Mesothelial cell of epicardium (in vitro differentiated cells): Measurements from ENCODE around the gene PCSK6. TPM values are rescaled to one million over a fixed set of nuclear protein-coding genes. Genes with fewer than 3 reads are reported as not detected.

Source experiments
- DNase-seq, 2 experiments: peaks; one replicate each; pipeline ENCODE4 v3.0.0; 2021; ENCODE audit warnings: low spot score in 2 of 2; ENCODE audit not compliant: unreplicated experiment in 2 of 2
- H3K27ac Mint-ChIP-seq: 2 replicates; pipeline ENCODE4 v1.8.0; 2021; ENCODE audit warnings: mixed read lengths
- H3K27me3 Mint-ChIP-seq: 2 replicates; pipeline ENCODE4 v1.8.0; 2021; ENCODE audit warnings: low read depth, mixed read lengths
- H3K36me3 Mint-ChIP-seq: 2 replicates; pipeline ENCODE4 v1.8.0; 2021; ENCODE audit warnings: mixed read lengths
- H3K4me1 Mint-ChIP-seq: 2 replicates; pipeline ENCODE4 v1.8.0; 2021; ENCODE audit warnings: mixed read lengths
- H3K4me3 Mint-ChIP-seq: 2 replicates; pipeline ENCODE4 v1.8.0; 2021; ENCODE audit warnings: mild to moderate bottlenecking, moderate library complexity, mixed read lengths
- H3K9me3 Mint-ChIP-seq: 2 replicates; pipeline ENCODE4 v1.8.0; 2021; ENCODE audit warnings: mixed read lengths
- CTCF ChIP-seq: fragments of 200-600 bp; sonication (generic); IDR thresholded peaks from one replicate; pipeline ENCODE4 v1.5.0; 2021; ENCODE audit warnings: antibody characterized with exemption; ENCODE audit not compliant: unreplicated experiment
- total RNA-seq: library from RNA; stranded (reverse); gene quantifications from 3 replicates; pipeline ENCODE4 v1.2.1, GENCODE V29; 2021

Gene PCSK6
- total RNA-seq, 1 donor from 2014 or later: 4.5 TPM

DNA sequence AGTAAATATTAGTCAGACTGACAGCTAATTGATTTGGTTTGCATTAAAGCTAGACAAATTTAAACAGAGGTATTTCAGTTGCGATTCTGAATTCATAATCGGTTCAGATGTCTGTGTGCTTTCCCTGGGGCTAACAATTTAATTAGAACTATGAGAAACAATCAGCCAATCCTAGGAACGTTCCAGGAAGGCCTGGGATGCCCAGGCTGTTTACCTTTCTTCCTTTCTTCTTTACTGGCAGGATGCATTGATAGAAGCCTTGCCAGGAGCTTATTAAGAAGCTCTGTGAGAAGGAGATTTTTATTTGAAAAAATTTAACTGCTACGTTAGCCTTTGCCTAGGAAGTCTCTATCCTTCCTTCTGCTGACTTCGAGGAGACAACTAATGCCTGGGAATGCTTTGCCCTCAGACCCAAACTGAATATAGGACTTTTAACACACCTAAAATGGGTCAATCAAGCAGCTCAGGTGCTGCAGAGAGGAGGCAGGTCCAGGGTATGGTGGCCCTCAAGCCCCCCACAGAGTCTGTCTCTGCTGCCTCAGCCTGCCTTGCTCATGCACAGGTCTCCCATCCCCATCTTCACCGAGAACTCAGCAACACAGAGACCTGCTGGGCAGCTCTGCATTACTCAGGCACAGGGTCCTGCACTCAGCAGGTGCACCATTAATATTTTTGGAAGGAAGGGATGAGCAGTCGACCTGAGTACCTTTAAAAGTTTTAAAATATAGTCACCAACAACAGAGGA is 48.5 kb downstream of the PCSK6 start:
- Mint-ChIP-seq H3K27ac (no peak overlapping the region), H3K27me3 (peaks cover 16% of the 10 kb centered on the region), H3K9me3 (no peaks in the 10 kb centered on the region), H3K4me3 (no peak overlapping the region), H3K4me1 (peaks cover 18% of the 10 kb centered on the region), H3K36me3 (no peaks in the 10 kb centered on the region)
- DNase-seq: peak in 1 of 2 experiments; percentile 3
- no peak for TF ChIP-seq CTCF

GRCh38 chr15:101439920-101440319 is 49.6 kb downstream of the PCSK6 start:
- TF ChIP-seq CTCF: no peak
- peak in 1 of 2 experiments; percentile 17 for DNase-seq
- Mint-ChIP-seq H3K27me3 (peaks cover 20% of the 10 kb centered on the region), H3K9me3 (no peaks in the 10 kb centered on the region), H3K4me1 (peaks cover 18% of the 10 kb centered on the region), H3K4me3 (no peak overlapping the region), H3K27ac (peak overlapping the region; percentile 45), H3K36me3 (no peaks in the 10 kb centered on the region)

DNA sequence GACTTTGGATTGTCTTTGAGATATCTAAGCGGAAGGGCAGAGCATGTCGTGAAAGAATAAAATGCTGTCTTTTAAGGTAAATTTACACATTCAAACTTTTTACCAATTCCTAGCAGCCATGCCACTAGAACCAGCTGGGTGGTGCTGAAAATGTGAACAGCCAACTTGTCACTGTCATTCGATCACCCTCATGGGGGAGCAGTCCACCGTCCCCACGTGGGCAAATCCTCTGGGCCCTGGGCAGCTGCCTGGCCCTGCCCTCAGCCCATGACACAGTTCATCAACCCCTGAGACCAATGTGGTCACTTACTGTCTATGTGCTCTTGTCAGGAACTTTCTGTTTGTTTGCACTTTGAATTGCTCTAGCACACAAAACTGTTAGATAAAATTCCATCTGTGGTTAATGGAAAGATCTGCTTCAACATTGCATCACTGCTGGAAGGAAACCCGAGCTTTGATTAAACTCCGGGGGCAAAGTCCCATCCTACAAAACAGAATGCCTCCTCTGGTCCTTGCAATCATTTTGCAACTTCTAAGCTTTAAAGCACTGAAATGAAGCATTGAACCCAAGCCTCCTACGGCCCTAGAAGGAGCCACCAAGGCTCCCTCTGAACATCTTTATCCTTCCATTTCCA is 50.1 kb downstream of the PCSK6 start:
- Mint-ChIP-seq H3K4me3 (no peak overlapping the region), H3K27ac (peak overlapping the region; percentile 45), H3K9me3 (no peaks in the 10 kb centered on the region), H3K4me1 (peaks cover 18% of the 10 kb centered on the region), H3K36me3 (no peaks in the 10 kb centered on the region), H3K27me3 (peaks cover 24% of the 10 kb centered on the region)
- DNase-seq: peak in 1 of 2 experiments; percentile 14
- no peak for TF ChIP-seq CTCF

- peaks cover 27% of the 10 kb centered on the region for H3K27me3 Mint-ChIP-seq
- H3K36me3 Mint-ChIP-seq: no peaks in the 10 kb centered on the region
- no peak for TF ChIP-seq CTCF
- H3K4me1 Mint-ChIP-seq: peaks cover 18% of the 10 kb centered on the region
- H3K4me3 Mint-ChIP-seq: no peak overlapping the region
- DNase-seq: no peak
- no peaks in the 10 kb centered on the region for H3K9me3 Mint-ChIP-seq
- H3K27ac Mint-ChIP-seq: no peak overlapping the region
These were observed 50.8 kb downstream of the PCSK6 start for GRCh38 chr15:101438482-101439284.

- H3K27me3 Mint-ChIP-seq: peaks cover 30% of the 10 kb centered on the region
- H3K27ac Mint-ChIP-seq: no peak overlapping the region
- TF ChIP-seq CTCF: no peak
- H3K4me1 Mint-ChIP-seq: peaks cover 18% of the 10 kb centered on the region
- H3K4me3 Mint-ChIP-seq: no peak overlapping the region
- no peak for DNase-seq
- no peaks in the 10 kb centered on the region for H3K9me3 Mint-ChIP-seq
- H3K36me3 Mint-ChIP-seq: no peaks in the 10 kb centered on the region
These were observed 51.7 kb downstream of the PCSK6 start for GRCh38 chr15:101437618-101438481.
